Mammary epithelial cell (primary cell): ENCODE data around the gene PIK3IP1.

Source experiments
- EZH2 ChIP-seq: IDR thresholded peaks from 2 replicates; pipeline ENCODE4 v1.6.1; 2012; ENCODE audit warnings: low read length, inconsistent platforms, borderline replicate concordance
- TF ChIP-seq, protein P1 (sequence below), 2 donors: IDR thresholded peaks in 1 of 2; conservative IDR thresholded peaks in 1 of 2; 2 replicates each; pipeline ENCODE4 v1.5.1; 2011 to 2012; ENCODE audit warnings: inconsistent platforms in 2 of 2, low read length in 2 of 2, mild to moderate bottlenecking in 2 of 2, control low read depth in 1 of 2, low read depth in 1 of 2; ENCODE audit not compliant: insufficient read depth in 1 of 2; ENCODE audit errors: extremely low read depth in 1 of 2

- TF ChIP-seq, protein P1, sequence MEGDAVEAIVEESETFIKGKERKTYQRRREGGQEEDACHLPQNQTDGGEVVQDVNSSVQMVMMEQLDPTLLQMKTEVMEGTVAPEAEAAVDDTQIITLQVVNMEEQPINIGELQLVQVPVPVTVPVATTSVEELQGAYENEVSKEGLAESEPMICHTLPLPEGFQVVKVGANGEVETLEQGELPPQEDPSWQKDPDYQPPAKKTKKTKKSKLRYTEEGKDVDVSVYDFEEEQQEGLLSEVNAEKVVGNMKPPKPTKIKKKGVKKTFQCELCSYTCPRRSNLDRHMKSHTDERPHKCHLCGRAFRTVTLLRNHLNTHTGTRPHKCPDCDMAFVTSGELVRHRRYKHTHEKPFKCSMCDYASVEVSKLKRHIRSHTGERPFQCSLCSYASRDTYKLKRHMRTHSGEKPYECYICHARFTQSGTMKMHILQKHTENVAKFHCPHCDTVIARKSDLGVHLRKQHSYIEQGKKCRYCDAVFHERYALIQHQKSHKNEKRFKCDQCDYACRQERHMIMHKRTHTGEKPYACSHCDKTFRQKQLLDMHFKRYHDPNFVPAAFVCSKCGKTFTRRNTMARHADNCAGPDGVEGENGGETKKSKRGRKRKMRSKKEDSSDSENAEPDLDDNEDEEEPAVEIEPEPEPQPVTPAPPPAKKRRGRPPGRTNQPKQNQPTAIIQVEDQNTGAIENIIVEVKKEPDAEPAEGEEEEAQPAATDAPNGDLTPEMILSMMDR (conservative IDR thresholded peaks at IDR 0.05 in 1 of 2, IDR thresholded peaks at IDR 0.05 in 1 of 2; ENCODE audit: extremely low read depth in 1 of 2, insufficient read depth in 1 of 2, low read depth in 1 of 2, low read length in 2 of 2), result no peak
- TF ChIP-seq EZH2, result no peak
These were observed 51.1 kb downstream of the PIK3IP1 start for GRCh38 chr22:31241200-31241599.
